ENCODE data around the gene OR9Q1. TPM values are rescaled to one million over a fixed set of nuclear protein-coding genes. Genes with fewer than 3 reads are reported as not detected.
A peak's percentile ranks its signal among the peaks of the same experiment; 100 is the strongest.

Gene OR9Q1
- total and polyA plus RNA-seq, 2 of the 13 experiments (the other 11 are each of a cell fraction or from before 2014, with no cell fraction given): not detected

DNA sequence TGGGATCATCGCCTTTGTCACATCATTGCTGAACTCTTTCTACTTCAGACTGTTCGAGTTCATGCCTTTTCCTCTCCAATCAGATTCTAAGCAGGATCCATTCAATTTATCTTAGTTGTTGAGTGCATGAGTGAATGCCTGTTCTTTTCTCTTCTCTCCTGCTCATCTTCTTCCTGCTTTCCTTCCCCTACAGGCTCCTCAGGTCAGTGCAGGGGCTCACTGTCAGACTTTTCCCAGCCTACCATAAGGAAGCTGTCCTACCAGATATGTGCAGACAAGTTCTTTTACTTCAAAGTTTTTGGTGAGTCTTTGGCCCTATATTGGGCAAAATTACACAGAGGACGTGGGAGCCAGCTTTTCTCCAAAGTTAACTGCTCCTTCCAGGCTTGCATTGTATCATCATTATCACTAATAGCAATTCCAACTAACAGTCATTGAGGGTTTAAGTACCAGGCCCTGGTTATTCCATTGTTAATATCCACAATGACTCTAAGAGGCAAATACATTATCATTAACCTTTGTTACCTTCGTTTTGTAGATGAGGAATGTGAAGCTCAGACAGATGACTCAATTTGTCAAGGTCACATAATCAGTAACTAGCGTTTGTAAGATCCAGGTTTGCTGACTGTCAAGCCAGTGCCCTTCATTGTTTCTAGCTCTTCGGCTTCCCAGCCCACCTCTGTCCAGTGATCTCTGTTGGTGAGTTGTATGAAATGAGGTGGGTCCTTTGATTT lies 37.4 kb downstream of the OR9Q1 start (continued):
- TF ChIP-seq ZNF33A (CRISPR knock-in tag; IDR thresholded peaks at IDR 0.05; ENCODE audit: borderline replicate concordance) (no peak), ZNF550 (CRISPR knock-in tag; IDR thresholded peaks at IDR 0.05; ENCODE audit: borderline replicate concordance) (no peak), KLF13 (CRISPR knock-in tag; IDR thresholded peaks at IDR 0.05) (no peak), NFYB (CRISPR knock-in tag; IDR thresholded peaks at IDR 0.05) (no peak), TCF7L2 (IDR thresholded peaks at IDR 0.05; ENCODE audit: low read depth, low read length) (no peak), KDM3A (CRISPR knock-in tag; IDR thresholded peaks at IDR 0.05; ENCODE audit: low read depth) (no peak), JUND (CRISPR knock-in tag; IDR thresholded peaks at IDR 0.05) (no peak; the same call in 1 of the 2 replicates), MXD4 (CRISPR knock-in tag; IDR thresholded peaks at IDR 0.05) (no peak), FOSL1 (CRISPR knock-in tag; IDR thresholded peaks at IDR 0.05; ENCODE audit: borderline replicate concordance) (peak; percentile 71; the same call in 1 of the 2 replicates), ZNF615 (CRISPR knock-in tag; IDR thresholded peaks at IDR 0.05; ENCODE audit: borderline replicate concordance) (no peak), HCFC1 (IDR thresholded peaks at IDR 0.05; ENCODE audit: low read depth, low read length) (no peak), DR1 (CRISPR knock-in tag; IDR thresholded peaks at IDR 0.05) (no peak), ZNF782 (CRISPR knock-in tag; IDR thresholded peaks at IDR 0.05; ENCODE audit: borderline replicate concordance) (no peak), CEBPG (CRISPR knock-in tag; IDR thresholded peaks at IDR 0.05) (peak; percentile 78), ZNF7 (CRISPR knock-in tag; IDR thresholded peaks at IDR 0.05) (no peak), FOXM1 (CRISPR knock-in tag; IDR thresholded peaks at IDR 0.05) (no peak), ATF5 (CRISPR knock-in tag; IDR thresholded peaks at IDR 0.05; ENCODE audit: low read depth) (no peak), MIER2 (CRISPR knock-in tag; IDR thresholded peaks at IDR 0.05) (0 out of 2 replicates have a peak, but pooled peaks have one; percentile 23), ZNF562 (CRISPR knock-in tag; IDR thresholded peaks at IDR 0.05; ENCODE audit: borderline replicate concordance) (no peak), PRPF4 (IDR thresholded peaks at IDR 0.05; ENCODE audit: low read depth, low read length, poor library complexity, severe bottlenecking) (no peak), NR1H2 (CRISPR knock-in tag; IDR thresholded peaks at IDR 0.05; ENCODE audit: borderline replicate concordance, low read depth) (no peak), ZNF546 (CRISPR knock-in tag; conservative IDR thresholded peaks at IDR 0.05) (no peak), TOPORS (CRISPR knock-in tag; IDR thresholded peaks at IDR 0.05) (no peak), ASH2L (IDR thresholded peaks at IDR 0.05; ENCODE audit: insufficient read length, low read depth, low read length) (peak; percentile 52), ZNF460 (CRISPR knock-in tag; IDR thresholded peaks at IDR 0.05; ENCODE audit: borderline replicate concordance) (no peak), KMT2A (CRISPR knock-in tag; IDR thresholded peaks at IDR 0.05) (no peak), LCORL (IDR thresholded peaks at IDR 0.05) (no peak), LCORL (CRISPR knock-in tag; IDR thresholded peaks at IDR 0.05) (no peak), PCBP1 (IDR thresholded peaks at IDR 0.05; ENCODE audit: borderline replicate concordance, low read depth, low read length) (no peak), CC2D1A (CRISPR knock-in tag; IDR thresholded peaks at IDR 0.05) (no peak)
- TF ChIP-seq, protein P1, sequence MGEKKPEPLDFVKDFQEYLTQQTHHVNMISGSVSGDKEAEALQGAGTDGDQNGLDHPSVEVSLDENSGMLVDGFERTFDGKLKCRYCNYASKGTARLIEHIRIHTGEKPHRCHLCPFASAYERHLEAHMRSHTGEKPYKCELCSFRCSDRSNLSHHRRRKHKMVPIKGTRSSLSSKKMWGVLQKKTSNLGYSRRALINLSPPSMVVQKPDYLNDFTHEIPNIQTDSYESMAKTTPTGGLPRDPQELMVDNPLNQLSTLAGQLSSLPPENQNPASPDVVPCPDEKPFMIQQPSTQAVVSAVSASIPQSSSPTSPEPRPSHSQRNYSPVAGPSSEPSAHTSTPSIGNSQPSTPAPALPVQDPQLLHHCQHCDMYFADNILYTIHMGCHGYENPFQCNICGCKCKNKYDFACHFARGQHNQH (CRISPR knock-in tag; IDR thresholded peaks at IDR 0.05): 0 out of 2 replicates have a peak, but pooled peaks have one; percentile 45
- TF ChIP-seq, protein P2, sequence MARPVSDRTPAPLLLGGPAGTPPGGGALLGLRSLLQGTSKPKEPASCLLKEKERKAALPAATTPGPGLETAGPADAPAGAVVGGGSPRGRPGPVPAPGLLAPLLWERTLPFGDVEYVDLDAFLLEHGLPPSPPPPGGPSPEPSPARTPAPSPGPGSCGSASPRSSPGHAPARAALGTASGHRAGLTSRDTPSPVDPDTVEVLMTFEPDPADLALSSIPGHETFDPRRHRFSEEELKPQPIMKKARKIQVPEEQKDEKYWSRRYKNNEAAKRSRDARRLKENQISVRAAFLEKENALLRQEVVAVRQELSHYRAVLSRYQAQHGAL (CRISPR knock-in tag; IDR thresholded peaks at IDR 0.05; ENCODE audit: not compliant biosample characterization): no peak
